ENCODE measurements around the gene METTL13. TPM values are rescaled to one million over a fixed set of nuclear protein-coding genes. Genes with fewer than 3 reads are reported as not detected.

The METTL13 gene
- total and polyA plus RNA-seq, 9 of the 15 experiments (the other 6 are each of a cell fraction or from before 2014, with no cell fraction given) = 18.9 to 78.9 (median 54.9) TPM

DNA sequence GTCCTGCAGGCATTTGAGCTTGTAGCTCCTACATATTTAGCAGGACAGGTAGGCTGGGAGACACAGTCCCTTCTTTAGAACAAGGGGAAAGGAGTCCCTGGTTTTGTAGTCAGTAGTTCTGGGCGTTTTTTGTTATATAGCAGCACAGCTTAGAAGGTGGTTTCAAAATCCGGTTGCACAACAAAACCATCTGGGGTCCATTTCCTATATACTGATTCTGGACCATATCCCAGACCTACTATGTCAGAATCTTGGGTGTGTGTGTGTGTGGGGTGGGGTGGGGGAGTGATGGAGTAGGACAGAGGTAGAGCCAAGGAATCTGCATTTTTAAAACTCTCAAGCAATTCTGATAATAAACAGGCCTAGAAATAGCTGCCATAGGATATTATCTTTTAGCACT, 21.6 kb downstream of the METTL13 start:
- CTCF ChIA-PET (ENCODE audit: low intra/inter-chr PET ratio) = interaction anchor here (2.7 kb wide), 1 partner anchor 181 kb away, joined by 19 read pairs; no protein-coding TSS in a partner anchor
- POLR2A ChIA-PET = interaction anchor here (0.6 kb wide), 1 partner anchor 13 kb away, joined by 3 read pairs; no protein-coding TSS in a partner anchor
- H4K20me1 ChIP-seq (replicated peaks; ENCODE audit: control insufficient read depth, insufficient read depth, low read length) = no peaks in the 10 kb centered on the region
- no peak overlapping the region for H3K4me3 ChIP-seq
- H2AFZ ChIP-seq (ENCODE audit: low read depth, low read length) = no peak overlapping the region
- ATAC-seq (no peak), DNase-seq (ENCODE audit: extremely low read depth in 1 of 4, low spot score in 3 of 4) (no peak), FAIRE-seq (no peak)
- no peak overlapping the region for H3K4me2 ChIP-seq (ENCODE audit: insufficient read depth, low read length)
- H3K9ac ChIP-seq (ENCODE audit: insufficient read depth in 1 of 2, low read depth in 2 of 2, low read length in 2 of 2) = no peak overlapping the region
- WGBS (ENCODE audit: insufficient coverage, low coverage, missing lambda C conversion rate) = 7% methylated on average over 2 of the region's 2 CpGs
- H3K36me3 ChIP-seq (ENCODE audit: control insufficient read depth, insufficient read depth, low read length) = peaks cover under 1% of the 10 kb centered on the region; the same call in 1 of the 3 replicates
- in situ Hi-C loops (cut with MboI) (loop anchor here (5.0 to 10.0 kb wide), 2 partner anchors 179 to 592 kb away; no protein-coding TSS in a partner anchor), intact Hi-C loops (cut with micrococcal nuclease) (loop anchor here (2.0 to 5.0 kb wide), 2 partner anchors 594 to 626 kb away; no protein-coding TSS in a partner anchor)
- H3K9me1 ChIP-seq (ENCODE audit: control insufficient read depth, insufficient read depth, low read length) = no peaks in the 10 kb centered on the region
- BruUV-seq (replicated peaks) = no TSS peak
- H3K79me2 ChIP-seq (ENCODE audit: control insufficient read depth, insufficient read depth, low read length) = no peaks in the 10 kb centered on the region
- H3K27ac ChIP-seq (ENCODE audit: extremely low read depth, low read depth, low read length) = no peak overlapping the region
- peaks cover 0 to 3% of the 10 kb centered on the region in 2 experiments; a peak in 1 of 5 replicates for H3K4me1 ChIP-seq (replicated peaks in 1 of 2; ENCODE audit: control insufficient read depth in 2 of 2, insufficient read depth in 2 of 2, low read length in 2 of 2)
- no peaks in the 10 kb centered on the region for H3K27me3 ChIP-seq (ENCODE audit: control insufficient read depth in 2 of 2, insufficient read depth in 2 of 2, low read length in 2 of 2)
- H3K9me3 ChIP-seq (replicated peaks; ENCODE audit: control insufficient read depth, insufficient read depth, low read depth, low read length) = no peaks in the 10 kb centered on the region
- no peak for TF ChIP-seq KAT8 (IDR thresholded peaks at IDR 0.05; ENCODE audit: low read depth)
- TF ChIP-seq, protein P1, sequence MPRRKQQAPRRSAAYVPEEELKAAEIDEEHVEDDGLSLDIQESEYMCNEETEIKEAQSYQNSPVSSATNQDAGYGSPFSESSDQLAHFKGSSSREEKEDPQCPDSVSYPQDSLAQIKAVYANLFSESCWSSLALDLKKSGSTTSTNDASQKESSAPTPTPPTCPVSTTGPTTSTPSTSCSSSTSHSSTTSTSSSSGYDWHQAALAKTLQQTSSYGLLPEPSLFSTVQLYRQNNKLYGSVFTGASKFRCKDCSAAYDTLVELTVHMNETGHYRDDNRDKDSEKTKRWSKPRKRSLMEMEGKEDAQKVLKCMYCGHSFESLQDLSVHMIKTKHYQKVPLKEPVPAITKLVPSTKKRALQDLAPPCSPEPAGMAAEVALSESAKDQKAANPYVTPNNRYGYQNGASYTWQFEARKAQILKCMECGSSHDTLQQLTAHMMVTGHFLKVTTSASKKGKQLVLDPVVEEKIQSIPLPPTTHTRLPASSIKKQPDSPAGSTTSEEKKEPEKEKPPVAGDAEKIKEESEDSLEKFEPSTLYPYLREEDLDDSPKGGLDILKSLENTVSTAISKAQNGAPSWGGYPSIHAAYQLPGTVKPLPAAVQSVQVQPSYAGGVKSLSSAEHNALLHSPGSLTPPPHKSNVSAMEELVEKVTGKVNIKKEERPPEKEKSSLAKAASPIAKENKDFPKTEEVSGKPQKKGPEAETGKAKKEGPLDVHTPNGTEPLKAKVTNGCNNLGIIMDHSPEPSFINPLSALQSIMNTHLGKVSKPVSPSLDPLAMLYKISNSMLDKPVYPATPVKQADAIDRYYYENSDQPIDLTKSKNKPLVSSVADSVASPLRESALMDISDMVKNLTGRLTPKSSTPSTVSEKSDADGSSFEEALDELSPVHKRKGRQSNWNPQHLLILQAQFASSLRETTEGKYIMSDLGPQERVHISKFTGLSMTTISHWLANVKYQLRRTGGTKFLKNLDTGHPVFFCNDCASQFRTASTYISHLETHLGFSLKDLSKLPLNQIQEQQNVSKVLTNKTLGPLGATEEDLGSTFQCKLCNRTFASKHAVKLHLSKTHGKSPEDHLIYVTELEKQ (CRISPR knock-in tag; IDR thresholded peaks at IDR 0.05) = no peak
- TF ChIP-seq, protein P2, sequence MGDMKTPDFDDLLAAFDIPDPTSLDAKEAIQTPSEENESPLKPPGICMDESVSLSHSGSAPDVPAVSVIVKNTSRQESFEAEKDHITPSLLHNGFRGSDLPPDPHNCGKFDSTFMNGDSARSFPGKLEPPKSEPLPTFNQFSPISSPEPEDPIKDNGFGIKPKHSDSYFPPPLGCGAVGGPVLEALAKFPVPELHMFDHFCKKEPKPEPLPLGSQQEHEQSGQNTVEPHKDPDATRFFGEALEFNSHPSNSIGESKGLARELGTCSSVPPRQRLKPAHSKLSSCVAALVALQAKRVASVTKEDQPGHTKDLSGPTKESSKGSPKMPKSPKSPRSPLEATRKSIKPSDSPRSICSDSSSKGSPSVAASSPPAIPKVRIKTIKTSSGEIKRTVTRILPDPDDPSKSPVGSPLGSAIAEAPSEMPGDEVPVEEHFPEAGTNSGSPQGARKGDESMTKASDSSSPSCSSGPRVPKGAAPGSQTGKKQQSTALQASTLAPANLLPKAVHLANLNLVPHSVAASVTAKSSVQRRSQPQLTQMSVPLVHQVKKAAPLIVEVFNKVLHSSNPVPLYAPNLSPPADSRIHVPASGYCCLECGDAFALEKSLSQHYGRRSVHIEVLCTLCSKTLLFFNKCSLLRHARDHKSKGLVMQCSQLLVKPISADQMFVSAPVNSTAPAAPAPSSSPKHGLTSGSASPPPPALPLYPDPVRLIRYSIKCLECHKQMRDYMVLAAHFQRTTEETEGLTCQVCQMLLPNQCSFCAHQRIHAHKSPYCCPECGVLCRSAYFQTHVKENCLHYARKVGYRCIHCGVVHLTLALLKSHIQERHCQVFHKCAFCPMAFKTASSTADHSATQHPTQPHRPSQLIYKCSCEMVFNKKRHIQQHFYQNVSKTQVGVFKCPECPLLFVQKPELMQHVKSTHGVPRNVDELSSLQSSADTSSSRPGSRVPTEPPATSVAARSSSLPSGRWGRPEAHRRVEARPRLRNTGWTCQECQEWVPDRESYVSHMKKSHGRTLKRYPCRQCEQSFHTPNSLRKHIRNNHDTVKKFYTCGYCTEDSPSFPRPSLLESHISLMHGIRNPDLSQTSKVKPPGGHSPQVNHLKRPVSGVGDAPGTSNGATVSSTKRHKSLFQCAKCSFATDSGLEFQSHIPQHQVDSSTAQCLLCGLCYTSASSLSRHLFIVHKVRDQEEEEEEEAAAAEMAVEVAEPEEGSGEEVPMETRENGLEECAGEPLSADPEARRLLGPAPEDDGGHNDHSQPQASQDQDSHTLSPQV (IDR thresholded peaks at IDR 0.05) = no peak
- no peak for TF ChIP-seq ZNF586 (CRISPR knock-in tag; conservative IDR thresholded peaks at IDR 0.05)
- no peak for TF ChIP-seq MAFK (IDR thresholded peaks at IDR 0.05; ENCODE audit: low read length)
- no peak for TF ChIP-seq ZNF282 (CRISPR knock-in tag; IDR thresholded peaks at IDR 0.05)
- no peak for TF ChIP-seq RBM34 (IDR thresholded peaks at IDR 0.05; ENCODE audit: borderline replicate concordance, insufficient read depth, low read length)
- TF ChIP-seq GATA2 (CRISPR knock-in tag; IDR thresholded peaks at IDR 0.05) = no peak
- TF ChIP-seq, protein P3, sequence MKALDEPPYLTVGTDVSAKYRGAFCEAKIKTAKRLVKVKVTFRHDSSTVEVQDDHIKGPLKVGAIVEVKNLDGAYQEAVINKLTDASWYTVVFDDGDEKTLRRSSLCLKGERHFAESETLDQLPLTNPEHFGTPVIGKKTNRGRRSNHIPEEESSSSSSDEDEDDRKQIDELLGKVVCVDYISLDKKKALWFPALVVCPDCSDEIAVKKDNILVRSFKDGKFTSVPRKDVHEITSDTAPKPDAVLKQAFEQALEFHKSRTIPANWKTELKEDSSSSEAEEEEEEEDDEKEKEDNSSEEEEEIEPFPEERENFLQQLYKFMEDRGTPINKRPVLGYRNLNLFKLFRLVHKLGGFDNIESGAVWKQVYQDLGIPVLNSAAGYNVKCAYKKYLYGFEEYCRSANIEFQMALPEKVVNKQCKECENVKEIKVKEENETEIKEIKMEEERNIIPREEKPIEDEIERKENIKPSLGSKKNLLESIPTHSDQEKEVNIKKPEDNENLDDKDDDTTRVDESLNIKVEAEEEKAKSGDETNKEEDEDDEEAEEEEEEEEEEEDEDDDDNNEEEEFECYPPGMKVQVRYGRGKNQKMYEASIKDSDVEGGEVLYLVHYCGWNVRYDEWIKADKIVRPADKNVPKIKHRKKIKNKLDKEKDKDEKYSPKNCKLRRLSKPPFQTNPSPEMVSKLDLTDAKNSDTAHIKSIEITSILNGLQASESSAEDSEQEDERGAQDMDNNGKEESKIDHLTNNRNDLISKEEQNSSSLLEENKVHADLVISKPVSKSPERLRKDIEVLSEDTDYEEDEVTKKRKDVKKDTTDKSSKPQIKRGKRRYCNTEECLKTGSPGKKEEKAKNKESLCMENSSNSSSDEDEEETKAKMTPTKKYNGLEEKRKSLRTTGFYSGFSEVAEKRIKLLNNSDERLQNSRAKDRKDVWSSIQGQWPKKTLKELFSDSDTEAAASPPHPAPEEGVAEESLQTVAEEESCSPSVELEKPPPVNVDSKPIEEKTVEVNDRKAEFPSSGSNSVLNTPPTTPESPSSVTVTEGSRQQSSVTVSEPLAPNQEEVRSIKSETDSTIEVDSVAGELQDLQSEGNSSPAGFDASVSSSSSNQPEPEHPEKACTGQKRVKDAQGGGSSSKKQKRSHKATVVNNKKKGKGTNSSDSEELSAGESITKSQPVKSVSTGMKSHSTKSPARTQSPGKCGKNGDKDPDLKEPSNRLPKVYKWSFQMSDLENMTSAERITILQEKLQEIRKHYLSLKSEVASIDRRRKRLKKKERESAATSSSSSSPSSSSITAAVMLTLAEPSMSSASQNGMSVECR (CRISPR knock-in tag; IDR thresholded peaks at IDR 0.05) = no peak
- TF ChIP-seq POLR2AphosphoS2 (IDR thresholded peaks at IDR 0.05; ENCODE audit: low read length) = no peak
- TF ChIP-seq FOXP1 (CRISPR knock-in tag; IDR thresholded peaks at IDR 0.05) = no peak
